Measurements from ENCODE around the gene CHI3L1.

CHI3L1 gene

DNA sequence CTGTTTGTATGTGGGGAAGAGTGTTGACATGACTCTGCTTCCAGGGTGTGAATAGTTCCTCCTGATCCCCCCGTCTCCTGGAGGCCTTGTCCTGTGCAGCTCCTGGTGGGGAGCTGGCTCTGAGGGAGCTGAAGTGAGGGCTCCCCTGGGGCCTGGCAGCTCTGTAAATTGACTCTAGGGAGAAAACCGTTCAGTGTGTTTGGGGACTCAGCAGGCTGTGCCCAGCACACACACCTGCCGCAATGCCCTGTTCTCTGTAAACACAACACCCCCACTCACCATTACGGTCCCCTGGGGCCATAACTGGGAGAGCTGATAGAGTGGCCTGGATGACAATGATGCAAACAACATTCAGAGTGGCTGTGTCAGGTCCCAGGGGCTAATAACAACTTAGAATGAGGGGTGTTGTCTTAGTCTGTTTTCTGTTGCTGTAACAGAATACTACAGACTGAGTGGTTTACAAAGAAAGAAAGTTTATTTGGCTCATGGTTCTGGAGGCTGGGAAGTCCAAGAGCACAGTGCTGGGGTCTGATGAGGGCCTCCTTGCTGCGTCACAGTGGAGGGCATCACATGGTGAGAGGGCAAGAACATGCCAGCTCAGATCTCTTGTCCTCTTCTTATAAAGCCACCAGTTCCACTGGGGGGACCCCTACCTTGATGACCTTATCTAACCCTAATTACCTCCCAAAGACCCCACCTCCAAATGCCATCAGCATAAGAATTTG lies 43.7 kb downstream of the CHI3L1 start:
- no peak overlapping the region for H2AFZ ChIP-seq (ENCODE audit: low read depth)
- TF ChIP-seq, protein P1, sequence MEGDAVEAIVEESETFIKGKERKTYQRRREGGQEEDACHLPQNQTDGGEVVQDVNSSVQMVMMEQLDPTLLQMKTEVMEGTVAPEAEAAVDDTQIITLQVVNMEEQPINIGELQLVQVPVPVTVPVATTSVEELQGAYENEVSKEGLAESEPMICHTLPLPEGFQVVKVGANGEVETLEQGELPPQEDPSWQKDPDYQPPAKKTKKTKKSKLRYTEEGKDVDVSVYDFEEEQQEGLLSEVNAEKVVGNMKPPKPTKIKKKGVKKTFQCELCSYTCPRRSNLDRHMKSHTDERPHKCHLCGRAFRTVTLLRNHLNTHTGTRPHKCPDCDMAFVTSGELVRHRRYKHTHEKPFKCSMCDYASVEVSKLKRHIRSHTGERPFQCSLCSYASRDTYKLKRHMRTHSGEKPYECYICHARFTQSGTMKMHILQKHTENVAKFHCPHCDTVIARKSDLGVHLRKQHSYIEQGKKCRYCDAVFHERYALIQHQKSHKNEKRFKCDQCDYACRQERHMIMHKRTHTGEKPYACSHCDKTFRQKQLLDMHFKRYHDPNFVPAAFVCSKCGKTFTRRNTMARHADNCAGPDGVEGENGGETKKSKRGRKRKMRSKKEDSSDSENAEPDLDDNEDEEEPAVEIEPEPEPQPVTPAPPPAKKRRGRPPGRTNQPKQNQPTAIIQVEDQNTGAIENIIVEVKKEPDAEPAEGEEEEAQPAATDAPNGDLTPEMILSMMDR (conservative IDR thresholded peaks at IDR 0.05; ENCODE audit: low read depth, low read length): no peak
- no peaks in the 10 kb centered on the region; the same call in 1 of the 2 replicates for H3K27me3 ChIP-seq (ENCODE audit: insufficient read depth, low read depth)
- no peak overlapping the region for H3K4me3 ChIP-seq (IDR thresholded peaks at IDR 0.05; ENCODE audit: insufficient read depth, low read depth, low read length)
- no peak overlapping the region for H3K4me2 ChIP-seq
- H3K9ac ChIP-seq: no peak overlapping the region
- no peaks in the 10 kb centered on the region for H3K4me1 ChIP-seq (ENCODE audit: low read depth, poor library complexity, severe bottlenecking)
- H3K27ac ChIP-seq: no peak overlapping the region
- H4K20me1 ChIP-seq (ENCODE audit: insufficient read depth): no peaks in the 10 kb centered on the region
- H3K36me3 ChIP-seq (ENCODE audit: insufficient read depth): no peaks in the 10 kb centered on the region
- no peaks in the 10 kb centered on the region for H3K79me2 ChIP-seq (ENCODE audit: insufficient read depth, low read depth)

DNA sequence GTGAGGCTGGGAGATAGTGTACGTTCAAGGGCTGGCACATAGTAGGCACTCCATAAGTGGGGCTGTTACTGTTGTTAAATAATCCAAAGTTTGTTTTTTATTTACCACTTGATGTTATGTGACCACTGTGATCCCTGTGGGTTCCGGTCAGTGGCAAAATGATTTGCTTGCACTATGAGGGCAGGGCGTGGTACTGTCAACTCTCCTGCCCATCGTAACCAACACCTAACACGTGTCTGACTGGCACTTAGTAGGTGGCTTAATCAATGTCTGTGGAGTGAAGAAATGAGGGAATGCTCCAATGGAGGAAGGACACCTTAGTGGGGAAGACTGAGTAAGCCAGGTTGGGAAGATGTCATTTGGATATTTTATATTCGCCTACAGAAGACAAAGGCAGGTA lies 44.4 kb downstream of the CHI3L1 start:
- TF ChIP-seq, protein P1 (conservative IDR thresholded peaks at IDR 0.05; ENCODE audit: low read depth, low read length): no peak
- Histone ChIP-seq H3K4me1 (ENCODE audit: low read depth, poor library complexity, severe bottlenecking) (no peaks in the 10 kb centered on the region), H3K27ac (no peak overlapping the region), H2AFZ (ENCODE audit: low read depth) (no peak overlapping the region), H3K4me3 (IDR thresholded peaks at IDR 0.05; ENCODE audit: insufficient read depth, low read depth, low read length) (no peak overlapping the region), H3K27me3 (ENCODE audit: insufficient read depth, low read depth) (no peaks in the 10 kb centered on the region; the same call in 1 of the 2 replicates), H3K4me2 (no peak overlapping the region), H3K36me3 (ENCODE audit: insufficient read depth) (no peaks in the 10 kb centered on the region), H3K79me2 (ENCODE audit: insufficient read depth, low read depth) (no peaks in the 10 kb centered on the region), H3K9ac (no peak overlapping the region), H4K20me1 (ENCODE audit: insufficient read depth) (no peaks in the 10 kb centered on the region)

DNA sequence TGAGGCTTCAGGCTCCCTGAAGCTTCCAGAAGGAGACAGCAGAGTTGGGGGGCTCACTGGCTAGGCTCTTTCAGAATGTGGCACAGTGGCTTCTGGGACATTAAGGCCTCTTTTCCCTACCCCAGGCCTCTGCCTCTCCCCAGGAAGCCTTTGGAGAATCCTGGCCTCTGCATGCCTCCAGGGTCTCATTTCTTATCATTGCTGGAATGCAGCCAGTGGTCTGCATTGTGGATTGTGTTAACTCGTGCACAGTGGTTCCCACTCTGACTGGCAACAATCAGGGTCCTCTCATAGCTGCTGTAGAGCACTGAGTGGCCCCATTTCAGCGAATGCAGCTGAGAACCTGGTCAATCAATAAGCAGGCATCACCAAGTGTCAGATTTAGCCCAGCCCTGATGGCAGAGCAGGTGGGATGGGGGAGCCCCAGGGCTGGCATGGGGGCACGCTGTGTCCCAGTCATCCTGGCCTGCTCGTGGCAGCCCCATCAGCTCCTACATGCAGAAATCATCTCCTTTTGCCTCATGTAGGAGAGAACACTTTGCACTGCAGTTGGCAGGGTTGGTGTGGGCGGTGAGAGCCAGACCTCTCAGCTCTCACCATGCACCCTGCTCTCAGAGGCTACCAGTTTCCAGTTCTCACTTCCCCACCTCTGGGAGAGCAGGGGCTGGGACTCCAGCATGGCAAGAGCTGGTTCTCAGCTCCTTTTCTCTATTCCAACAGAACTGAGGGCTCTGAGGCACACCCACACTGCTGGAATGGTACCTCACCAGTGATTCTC lies 45.6 kb downstream of the CHI3L1 start:
- Histone ChIP-seq H4K20me1 (ENCODE audit: insufficient read depth) (no peaks in the 10 kb centered on the region), H3K36me3 (ENCODE audit: insufficient read depth) (no peaks in the 10 kb centered on the region)

DNA sequence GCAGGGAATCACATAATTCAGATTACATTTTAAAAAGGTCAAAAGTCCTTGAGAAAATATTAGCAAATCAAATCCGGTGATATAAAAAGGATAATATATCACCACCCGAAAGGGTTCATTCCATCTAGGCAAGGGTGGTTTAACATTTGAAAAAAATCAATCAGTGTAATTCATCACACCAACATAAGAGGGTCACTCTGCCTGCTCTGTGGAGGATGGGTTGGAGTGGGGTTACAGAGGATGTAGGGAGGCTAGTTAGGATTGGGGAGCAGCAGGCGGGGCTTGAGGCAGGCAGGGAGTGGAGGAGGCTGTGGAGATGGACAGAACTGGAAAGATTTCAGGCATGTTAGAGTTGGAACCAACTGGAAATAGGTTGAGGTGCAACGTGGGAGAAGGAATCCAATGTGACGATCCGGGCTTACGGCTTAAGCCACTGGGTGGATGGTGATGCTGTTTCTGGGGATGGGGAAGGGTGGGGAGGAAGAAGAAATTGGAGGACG lies 46.5 kb downstream of the CHI3L1 start:
- no peaks in the 10 kb centered on the region for H3K4me1 ChIP-seq (ENCODE audit: low read depth, poor library complexity, severe bottlenecking)
- no peak overlapping the region for H3K4me3 ChIP-seq (IDR thresholded peaks at IDR 0.05; ENCODE audit: insufficient read depth, low read depth, low read length)
- H3K4me2 ChIP-seq: no peak overlapping the region
- no peaks in the 10 kb centered on the region; the same call in 1 of the 2 replicates for H3K27me3 ChIP-seq (ENCODE audit: insufficient read depth, low read depth)
- H3K79me2 ChIP-seq (ENCODE audit: insufficient read depth, low read depth): no peaks in the 10 kb centered on the region
- H2AFZ ChIP-seq (ENCODE audit: low read depth): no peak overlapping the region
- TF ChIP-seq, protein P1 (conservative IDR thresholded peaks at IDR 0.05; ENCODE audit: low read depth, low read length): no peak
- H4K20me1 ChIP-seq (ENCODE audit: insufficient read depth): no peaks in the 10 kb centered on the region
- H3K36me3 ChIP-seq (ENCODE audit: insufficient read depth): no peaks in the 10 kb centered on the region
- H3K9ac ChIP-seq: no peak overlapping the region
- H3K27ac ChIP-seq: no peak overlapping the region

More for the DNA sequence above, 45.6 kb downstream of the CHI3L1 start:
- no peak overlapping the region for H3K4me3 ChIP-seq (IDR thresholded peaks at IDR 0.05; ENCODE audit: insufficient read depth, low read depth, low read length)
- no peak overlapping the region for H2AFZ ChIP-seq (ENCODE audit: low read depth)
- no peak overlapping the region for H3K27ac ChIP-seq
- H3K27me3 ChIP-seq (ENCODE audit: insufficient read depth, low read depth): no peaks in the 10 kb centered on the region; the same call in 1 of the 2 replicates
- no peak overlapping the region for H3K9ac ChIP-seq
- TF ChIP-seq, protein P1 (conservative IDR thresholded peaks at IDR 0.05; ENCODE audit: low read depth, low read length): no peak
- H3K4me1 ChIP-seq (ENCODE audit: low read depth, poor library complexity, severe bottlenecking): no peaks in the 10 kb centered on the region
- no peak overlapping the region for H3K4me2 ChIP-seq
- no peaks in the 10 kb centered on the region for H3K79me2 ChIP-seq (ENCODE audit: insufficient read depth, low read depth)
